HG03342 (cell line): ENCODE data around the gene WDR20.
"Not testable (repeated sequence)": the region's sequence is repeated elsewhere in the genome, so short reads cannot be mapped to it uniquely, and the experiment has no call there.

Experiments
- ATAC-seq: cut with Tn5 transposase; IDR thresholded peaks from one replicate; pipeline ENCODE4 v1.9.1; 2021; ENCODE audit warnings: mild to moderate bottlenecking, moderate library complexity; ENCODE audit not compliant: unreplicated experiment

WDR20 gene

DNA sequence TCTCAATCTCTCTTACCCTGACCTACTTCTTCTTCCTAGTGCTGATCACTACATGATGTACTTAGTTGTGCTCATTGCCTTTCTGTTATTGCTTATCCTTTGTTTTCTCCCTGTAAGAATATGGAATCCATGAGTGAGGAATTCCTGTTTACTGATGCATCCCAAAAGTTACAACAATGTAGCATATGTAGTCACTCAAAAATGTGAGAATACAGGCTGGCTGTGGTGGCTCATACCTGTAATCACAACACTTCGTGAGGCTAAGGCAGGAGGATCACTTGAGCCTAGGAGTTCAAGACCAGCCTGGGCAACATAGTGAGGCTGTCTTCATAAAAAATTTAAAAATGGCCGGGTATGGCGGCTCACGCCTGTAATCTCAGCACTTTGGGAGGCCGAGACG lies 8.0 kb upstream of the WDR20 start:
- no peak for ATAC-seq

DNA sequence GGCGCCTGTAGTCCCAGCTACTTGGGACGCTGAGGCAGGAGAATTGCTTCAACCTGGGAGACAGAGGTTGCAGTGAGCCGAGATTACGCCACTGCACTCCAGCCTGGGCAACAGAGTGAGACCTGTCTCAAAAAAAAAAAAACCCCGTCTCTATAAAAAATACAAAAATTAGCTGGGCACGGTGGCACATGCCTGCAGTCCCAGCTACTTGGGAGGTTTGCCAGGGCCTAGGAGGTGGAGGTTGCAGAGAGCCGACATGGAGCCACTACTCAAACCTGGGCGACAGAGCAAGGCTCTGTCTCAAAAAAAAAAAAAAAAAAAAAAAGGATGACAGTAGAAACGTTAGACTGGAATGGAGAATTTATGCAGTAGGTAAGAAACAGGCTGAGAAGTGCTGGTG lies 5.7 kb upstream of the WDR20 start:
- not testable (repeated sequence) for ATAC-seq

DNA sequence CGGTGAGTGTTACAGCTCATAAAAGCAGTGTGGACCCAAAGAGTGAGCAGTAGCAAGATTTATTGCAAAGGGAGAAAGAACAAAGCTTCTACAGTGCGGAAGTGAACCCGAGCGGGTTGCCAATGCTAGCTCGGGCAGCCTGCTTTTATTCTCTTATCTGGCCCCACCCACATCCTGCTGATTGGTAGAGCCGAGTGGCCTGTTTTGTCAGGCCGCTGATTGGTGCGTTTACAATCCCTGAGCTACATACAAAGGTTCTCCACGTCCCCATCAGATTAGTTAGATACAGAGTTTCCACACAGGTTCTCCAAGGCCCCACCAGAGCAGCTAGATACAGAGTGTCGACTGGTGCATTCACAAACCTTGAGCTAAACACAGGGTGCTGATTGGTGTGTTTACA lies 5.0 kb upstream of the WDR20 start:
- not testable (repeated sequence) for ATAC-seq

DNA sequence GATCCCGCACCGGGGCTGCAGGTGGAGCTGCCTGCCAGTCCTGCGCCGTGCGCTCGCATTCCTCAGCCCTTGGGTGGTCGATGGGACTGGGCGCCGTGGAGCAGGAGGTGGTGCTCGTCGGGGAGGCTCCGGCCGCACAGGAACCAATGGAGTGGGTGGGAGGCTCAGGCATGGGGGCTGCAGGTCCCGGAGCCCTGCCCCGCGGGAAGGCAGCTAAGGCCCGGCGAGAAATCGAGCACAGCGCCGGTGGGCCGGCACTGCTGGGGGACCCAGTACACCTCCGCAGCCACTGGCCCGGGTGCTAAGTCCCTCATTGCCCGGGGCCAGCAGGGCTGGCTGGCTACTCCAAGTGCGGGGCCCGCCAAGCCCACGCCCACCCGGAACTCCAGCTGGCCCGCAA lies 4.2 kb upstream of the WDR20 start:
- not testable (repeated sequence) for ATAC-seq

DNA sequence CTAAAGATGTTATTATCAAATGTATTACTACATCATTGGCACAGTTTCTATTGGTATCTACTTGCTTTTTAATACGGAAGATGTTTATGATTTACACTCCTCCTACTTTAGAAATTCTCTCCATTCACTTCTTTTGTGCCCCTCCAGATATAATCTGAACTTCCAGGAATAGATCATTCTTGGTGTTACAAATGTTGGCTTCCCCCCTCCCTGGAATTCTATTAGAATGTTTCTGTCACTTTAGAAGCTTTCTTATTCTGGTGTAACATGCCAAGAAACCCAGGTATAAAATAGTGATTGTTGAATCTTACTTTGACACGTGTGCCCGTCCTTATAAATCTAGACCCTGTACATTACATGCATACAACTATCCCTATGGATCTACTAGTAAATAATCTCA lies 1.2 kb upstream of the WDR20 start:
- no peak for ATAC-seq

DNA sequence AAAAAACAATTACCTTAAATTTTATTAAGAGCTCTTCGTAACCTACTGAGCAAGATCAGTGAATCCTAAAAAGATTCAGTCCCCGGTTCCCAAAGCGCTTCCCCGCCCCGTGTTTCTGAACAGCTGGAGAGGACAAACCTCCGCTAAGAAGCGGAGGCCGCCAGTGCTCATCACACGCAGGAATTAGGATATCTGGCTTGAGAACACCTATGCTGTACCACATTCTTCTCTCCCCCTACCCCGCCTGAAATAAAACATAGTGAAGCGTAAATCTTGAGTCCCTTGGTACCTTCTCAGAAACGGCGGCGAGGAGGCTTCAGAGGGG lies 774 bp upstream of the WDR20 start:
- ATAC-seq, result no peak

DNA sequence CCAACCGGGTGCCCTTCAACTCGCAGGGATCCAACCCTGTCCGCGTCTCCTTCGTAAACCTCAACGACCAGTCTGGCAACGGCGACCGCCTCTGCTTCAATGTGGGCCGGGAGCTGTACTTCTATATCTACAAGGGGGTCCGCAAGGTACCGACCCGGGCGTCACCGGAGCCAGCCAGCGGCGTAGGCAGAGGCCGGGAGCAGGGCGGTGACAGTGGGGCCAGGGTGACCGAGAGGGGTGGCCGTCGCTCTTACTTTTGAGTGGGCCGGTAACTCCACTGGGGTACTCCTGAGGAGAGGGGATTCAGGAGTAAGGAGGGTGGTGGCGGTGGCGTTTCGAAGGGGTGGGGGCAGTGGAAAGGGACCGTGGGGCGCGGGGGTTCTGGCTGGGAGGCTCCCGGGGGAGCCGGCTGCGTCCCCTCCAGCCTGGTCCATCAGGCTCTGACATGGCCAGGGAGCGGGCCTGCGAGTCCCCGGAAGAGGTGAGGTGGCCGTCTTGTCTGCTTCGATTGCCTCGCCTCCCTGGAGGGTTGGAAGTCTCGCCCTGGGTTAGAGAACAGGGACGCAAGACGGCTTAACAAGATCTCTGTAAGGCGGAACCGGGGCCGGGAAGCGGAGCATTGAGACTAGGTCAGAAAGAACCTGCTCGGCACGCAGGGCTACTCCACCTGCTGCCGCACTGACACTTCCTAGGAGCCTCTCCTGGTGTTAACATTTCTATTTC lies 491 bp downstream of the WDR20 start:
- ATAC-seq, result peak; percentile 16

DNA sequence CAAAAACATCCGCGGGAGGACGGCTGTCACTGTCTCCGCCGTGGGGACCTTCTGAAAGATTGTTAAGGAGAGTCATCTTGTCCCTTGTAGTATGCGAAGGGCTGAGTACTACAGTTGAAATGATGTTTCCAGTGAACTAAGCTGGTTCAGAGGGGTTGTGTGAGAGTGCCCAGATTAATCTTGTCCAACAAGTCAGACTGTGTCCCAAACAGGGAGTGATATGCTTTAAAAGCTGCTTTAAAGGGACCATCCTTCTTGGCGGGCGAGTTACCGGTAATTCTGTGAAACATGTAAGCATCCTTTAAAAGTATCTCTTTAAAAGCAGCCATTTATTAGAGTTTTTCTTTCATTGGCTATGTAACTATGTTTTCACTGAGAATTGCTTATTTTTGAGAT lies 1.1 kb downstream of the WDR20 start:
- ATAC-seq, result peak; percentile 1

DNA sequence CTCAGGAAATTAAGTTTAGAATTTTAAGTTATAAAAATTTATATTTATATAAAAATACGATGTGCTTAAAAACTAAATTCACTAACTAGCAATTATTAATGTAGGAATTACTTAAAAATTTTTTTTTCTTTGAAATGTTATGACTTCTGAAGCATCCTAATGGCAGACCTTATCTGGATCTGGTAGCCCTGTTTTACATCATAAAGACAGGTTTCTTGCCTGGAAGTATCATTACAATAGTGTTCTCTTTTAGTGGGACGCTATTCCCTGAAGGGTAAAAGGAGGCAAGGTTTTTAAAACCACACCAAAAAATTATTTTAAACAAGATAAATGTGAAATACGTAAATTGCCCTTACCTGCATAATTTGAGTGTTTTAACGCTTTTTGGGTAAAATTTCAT lies 2.1 kb downstream of the WDR20 start:
- no peak for ATAC-seq

DNA sequence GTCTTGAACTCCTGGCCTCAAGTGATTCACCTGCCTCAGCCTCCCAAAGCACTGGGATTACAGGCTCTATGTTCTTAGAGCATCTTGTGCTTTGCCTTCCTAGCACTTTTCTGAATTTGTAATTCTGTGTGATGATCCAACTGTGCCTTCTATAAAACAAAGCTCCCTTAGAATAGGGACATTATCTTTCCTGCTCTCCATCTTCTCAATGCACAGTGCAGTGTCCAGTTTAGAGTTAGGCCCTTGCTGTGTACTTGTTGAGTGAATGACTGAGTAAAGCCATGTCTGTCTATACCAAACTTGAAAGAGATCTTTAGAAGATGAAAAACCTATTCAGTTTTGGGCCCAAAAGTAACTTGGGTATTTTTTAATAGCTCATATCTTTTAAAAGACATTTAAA lies 5.2 kb downstream of the WDR20 start:
- no peak for ATAC-seq

DNA sequence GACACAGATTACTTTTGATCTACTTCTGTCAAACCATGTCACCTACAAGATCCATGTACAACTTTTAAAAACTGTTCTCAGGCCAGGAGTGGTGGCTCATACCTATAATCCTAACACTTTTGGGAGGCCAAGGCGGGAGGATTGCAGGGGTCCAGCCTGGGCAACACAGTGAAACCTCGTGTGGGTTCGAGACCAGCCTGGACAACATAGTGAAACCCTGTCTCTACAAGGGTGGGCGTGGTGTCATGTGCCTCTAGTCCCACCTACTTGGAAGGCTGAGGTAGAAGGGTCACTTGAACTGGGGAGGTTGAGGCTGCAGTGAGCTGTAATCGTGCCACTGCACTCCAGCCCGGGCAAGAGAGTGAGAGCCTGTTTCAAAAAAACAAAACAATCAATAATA lies 5.7 kb downstream of the WDR20 start:
- ATAC-seq, result no peak

DNA sequence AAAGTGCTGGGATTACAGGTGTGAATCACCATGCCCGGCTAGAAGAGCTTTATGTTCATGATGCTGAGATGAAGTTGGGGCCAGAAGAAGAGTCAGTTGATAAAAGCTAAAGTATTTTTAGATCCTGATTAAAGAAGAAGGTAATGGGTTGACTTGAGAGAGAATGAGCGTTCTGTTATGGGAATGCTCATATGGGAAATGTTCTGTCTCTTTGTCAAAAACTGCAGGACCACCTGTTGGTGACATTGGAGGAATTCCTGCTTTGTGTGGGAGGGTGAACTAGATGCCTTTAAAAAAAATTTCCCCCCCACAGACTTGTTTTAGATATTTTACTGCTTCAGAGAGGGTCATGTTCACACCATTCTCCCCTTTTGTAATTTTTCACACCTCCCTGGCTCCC lies 6.7 kb downstream of the WDR20 start:
- ATAC-seq, result no peak

DNA sequence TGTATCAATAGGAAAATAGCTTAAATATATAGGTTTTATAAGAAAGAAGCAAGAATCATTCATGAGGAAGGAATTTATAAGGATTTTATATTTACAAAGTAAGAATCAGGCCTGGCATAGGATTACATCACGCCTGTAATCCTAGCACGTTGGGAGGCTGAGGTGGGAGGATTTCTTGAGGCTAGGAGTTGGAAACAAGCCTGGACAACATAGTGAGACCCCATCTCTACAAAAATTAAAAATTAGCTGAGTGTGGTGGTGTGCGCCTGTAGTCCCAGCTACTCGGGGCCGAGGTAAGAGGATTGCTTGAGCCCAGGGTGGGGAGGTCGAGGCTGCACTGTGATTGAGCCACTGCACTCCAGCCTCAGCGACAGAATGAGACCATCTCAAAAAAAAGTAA lies 10.4 kb downstream of the WDR20 start:
- ATAC-seq, result no peak

DNA sequence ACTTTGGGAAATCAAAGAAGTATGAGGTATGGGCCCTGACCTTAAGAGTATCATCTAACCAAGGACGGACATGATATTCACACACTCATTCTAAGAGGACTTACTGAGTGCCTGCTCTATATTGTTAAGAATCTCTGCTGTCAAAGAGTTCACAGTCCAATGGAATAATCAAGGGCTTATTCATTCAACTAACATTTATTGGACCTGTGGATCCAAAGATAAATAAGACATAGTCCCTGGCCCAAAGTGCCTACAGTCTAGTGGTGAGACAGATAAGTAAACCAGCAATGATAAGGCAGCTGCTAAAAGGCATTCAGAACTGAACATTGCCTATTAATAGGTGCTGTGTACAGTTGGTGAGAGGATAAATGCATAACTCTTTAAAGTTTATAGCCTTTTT lies 11.0 kb downstream of the WDR20 start:
- no peak for ATAC-seq

DNA sequence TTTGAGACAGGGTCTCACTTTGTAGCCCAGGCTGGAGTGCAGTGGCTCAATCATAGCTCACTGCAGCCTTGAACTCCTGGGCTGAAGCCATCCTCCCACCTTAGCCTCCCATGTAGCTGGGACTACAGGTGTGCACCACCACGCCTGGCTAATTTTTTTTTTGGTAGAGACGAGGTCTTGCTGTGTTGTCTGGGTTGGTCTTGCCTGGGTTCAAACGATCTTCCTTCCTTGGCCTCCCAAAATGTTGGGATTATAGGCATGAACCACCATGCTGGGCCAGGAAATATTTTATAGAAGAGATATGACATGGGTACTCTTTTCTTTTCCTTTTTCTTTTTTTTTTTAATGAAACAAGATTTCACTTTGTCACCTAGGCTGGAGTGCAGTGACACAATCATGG lies 11.7 kb downstream of the WDR20 start:
- ATAC-seq, result not testable (repeated sequence)

DNA sequence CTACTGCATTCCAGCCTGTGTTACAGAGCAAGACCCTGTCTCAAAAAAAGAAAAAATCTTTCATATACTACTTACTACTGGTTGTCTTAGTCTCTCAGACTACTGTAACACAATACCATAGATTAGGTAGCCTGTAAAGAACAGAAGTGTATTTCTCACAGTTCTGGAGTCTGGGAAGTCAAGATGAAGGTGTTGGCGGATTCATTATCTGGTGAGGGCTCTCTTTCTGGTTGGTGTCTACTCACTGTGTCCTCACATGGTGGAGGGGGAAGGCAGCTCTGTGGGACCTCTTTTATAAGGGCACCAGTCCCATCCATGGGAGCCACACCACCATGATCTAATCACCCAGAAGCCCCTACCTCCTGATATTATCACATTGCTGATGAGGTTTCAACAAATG lies 14.4 kb downstream of the WDR20 start:
- ATAC-seq, result no peak

DNA sequence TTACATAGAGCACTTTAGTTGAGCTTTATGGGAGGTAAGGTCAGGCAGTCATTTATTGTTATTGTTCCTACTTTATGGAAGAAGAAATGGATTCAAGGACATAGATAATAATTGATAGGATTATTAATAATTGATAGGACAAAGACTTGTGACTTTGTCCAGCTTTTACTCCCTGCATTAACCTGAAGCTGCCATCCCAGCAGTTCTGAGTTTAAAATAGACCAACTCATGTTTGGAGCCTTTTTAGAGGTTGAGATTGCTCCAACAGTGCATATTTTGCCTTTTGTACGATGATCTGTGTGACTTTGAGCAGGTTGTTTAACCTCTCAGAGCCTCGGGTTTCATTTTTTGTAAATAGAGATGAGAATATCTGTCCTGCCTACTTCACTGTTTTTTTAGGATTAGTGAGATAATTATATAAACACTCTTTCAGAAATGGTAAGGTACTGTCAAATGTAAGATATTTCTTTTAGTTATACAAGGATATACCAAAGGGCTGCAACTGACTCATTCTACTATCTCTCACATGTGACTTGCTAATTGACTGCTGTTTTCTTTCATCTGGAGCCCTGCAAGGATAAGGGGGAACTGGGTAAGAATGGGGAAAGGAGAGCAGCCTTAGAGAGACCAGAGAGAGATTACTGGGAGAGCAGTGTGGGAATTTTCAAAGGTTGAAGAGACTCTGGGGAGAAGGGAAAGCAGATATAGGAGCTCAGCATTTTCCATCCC lies 15.3 kb downstream of the WDR20 start:
- no peak for ATAC-seq

DNA sequence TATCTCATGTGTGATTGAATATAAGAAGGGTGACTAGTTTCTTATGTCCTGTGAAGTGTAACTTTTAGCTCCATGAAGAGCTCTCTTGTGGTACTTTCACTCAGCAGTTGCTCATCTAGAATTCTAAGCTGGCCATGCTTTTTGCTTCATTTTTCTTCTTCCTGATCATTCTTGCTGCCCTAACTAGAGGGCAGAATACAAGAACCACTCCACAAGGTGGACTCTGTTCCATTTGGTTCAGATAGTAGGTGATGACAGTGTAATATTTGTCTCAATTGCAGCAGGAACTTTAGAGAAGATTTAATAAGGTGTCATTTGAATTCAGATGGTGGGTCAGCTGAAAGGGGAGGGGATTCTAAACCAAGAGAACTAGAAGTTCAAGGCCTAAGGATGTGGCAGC lies 17.6 kb downstream of the WDR20 start:
- ATAC-seq, result no peak

DNA sequence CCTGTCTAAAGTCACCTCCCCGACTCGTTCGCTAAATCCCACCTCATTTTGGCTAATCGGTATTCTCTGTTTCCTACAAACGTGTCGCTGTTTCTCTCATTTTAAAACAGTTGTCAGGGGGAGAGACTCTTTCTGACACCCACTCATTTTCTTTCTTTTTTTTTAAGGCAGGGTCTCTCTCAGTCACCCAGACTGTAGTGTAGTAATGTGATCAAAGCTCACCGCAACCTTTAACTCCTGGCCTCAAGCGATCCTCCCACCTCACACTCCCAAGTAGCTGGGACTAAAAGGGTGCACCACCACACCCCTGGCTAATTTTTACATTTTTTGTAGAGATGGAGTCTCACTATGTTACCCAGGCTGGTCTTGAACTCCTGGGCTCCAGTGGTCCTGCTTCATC lies 19.1 kb downstream of the WDR20 start:
- ATAC-seq, result no peak

DNA sequence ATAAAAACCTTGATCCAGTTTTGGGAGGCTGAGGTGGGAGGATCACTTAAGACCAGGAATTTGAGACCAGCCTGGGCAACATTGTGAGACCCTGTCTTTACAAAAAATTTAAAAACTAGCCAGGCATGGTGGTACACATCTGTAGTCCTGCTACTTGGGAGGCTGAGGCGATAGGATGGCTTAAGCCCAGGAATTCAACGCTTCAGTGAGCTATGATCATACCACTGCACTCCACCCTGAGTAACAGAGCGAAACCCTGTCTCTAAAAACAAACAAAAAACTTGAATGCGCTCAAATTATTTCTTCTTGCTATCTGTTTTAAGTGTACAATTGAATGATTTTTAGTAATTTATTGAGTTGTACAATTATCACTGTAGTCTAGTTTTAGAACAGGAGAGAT lies 20.1 kb downstream of the WDR20 start:
- no peak for ATAC-seq

DNA sequence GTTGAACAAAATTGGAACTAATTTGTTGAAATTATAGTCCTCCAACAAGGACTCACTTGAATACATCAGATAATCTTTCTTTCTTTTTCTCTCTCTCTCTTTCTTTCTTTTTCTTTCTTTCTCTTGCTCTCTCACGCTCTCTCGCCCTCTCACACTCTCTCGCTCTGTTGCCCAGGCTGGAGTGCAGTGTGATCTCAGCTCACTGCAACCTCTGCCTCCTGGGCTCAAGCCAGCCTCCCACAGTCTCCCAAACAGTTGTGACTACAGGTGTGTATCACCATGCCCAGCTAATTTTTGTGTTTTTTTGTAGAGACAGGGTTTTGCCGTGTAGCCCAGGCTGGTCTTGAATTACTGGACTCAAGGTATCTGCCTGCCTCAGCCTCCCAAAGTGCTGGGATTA lies 22.8 kb downstream of the WDR20 start:
- no peak for ATAC-seq

DNA sequence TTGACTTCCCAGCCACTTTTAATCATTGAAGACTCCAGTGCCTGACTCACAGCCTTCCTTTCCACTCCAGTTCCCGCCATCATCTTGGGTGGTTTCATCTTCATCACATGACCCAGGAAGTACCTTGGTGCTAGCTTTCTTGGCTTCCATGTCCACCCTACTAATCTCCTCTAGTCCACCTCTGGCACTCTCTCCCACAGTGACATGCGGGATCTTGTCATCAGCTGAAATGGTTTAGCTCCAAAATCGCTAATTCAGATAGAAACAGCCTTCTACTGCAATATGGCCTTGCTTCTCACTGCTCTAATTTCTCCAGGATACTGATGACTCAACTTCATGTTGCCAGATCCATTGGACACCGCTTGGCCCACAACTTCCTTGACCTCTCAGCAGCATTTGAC lies 24.5 kb downstream of the WDR20 start:
- ATAC-seq, result no peak

DNA sequence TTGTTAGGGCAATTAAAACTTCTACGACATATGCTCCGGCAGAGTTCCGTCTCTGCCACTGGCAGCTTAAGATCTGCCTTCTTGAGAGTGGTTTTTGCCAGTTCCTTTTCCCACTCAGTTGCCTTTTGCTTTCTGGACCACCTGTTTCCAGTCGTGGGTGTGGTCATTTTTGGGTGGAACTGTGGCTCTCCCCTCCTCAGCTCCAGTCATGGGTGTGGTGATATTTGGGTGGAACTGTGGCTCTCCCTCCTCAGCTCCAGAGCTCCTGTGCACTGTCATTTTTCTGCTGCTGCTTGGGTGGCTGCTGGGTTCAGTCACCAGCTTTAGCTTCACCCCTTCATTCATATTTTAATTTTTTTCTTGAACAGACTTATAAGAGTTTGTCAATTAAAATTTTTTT lies 25.3 kb downstream of the WDR20 start:
- no peak for ATAC-seq
